Measurements from ENCODE around the gene CD36.
A peak's percentile ranks its signal among the peaks of the same experiment; 100 is the strongest.

CD36 gene

DNA sequence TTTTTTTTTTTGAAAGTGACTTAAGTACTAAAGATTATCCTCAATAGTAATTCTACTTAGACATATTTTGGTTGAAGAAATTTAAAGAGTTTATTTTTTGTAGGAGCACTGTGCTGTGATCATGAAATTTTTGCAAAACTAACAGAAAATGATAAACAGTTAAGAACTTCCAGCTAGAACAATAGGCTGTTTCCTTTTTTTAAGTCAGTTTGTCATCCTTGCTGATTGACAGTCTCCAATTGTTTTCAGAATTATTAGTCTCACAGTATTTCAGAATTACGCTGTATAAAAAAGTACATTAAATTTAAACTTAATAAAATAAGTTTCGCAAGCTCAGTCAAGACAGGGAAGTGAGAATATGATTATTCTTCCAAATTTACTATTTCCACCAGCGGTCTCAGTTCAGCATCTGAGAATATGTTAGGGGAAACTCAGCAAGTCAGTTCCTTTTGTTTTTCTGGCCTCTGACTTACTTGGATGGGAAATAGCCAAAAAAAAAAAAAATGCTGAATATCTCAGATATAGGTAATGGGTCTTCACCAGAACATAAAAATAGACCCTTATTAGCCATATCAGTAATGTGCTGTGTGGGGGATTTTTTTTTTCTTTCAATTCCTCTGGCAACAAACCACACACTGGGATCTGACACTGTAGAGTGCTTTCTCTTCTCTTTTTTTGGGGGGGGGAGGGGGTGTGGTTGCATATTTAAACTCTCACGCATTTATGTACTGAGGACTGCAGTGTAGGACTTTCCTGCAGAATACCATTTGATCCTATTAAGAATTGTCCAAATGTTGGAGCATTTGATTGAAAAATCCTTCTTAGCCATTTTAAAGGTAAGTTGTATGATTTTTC, at the start of gene CD36:
Gene CD36 (plus strand): TSS at position 732 of the 855 bp plus-strand sequence. CDS start 8,099 bp downstream, outside the sequence.
- DNase-seq (ENCODE audit: low read depth) = no peak

DNA sequence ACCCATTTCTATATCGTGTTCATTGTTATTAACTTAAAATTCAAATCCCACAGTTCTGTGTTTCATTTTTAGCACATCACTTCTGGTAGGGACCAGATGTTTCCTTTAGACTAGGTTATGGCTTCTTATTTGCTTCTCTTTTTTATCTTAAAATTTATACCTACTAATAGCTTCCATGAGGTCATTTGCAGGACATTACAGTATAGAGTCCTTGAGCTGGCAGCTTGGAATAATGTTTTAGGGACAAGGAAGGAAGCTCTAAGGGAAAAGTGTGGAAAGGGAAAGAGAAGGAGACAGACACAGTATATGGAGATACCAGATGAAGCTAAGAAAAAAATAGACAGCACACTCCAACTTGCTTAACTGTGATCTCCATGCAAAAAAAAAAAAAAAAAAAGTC, 48.8 kb upstream of the CD36 start:
- no peak for DNase-seq (ENCODE audit: low read depth)

GRCh38 chr7:80591654-80592053, 46.8 kb upstream of the CD36 start:
- DNase-seq (ENCODE audit: low read depth) = no peak

DNA sequence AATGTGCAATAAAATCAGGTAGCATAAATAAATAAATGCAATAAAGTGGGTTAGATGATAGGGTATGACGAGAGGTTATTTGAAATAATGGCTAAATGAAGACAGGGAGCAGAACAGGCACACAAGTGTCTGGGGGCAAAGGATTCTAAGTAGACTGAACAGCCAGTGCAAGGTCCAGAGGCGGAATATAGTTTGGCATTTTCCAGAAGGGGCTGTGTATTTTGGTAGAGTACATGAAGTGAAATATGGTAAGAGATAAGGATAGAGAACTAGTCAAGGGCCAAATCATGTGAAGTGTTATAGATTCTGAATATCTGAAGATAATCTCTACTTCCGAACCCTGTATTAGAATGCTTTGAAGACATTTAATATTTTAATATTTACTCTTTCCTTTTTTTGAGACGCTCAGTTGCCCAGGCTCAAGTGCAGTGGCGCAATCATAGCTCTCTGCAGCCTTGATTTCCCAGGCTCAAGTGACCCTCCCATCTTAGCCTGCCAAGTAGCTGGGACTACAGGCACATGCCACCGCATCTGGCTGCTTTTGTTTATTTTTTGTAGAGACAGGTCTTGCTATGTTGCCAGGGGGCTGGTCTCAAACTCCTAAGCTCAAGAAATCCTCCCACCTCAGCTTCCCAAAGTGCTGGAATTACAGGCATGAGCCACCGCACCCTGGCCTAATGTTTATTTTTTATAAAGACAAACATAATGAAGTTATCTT, 44.4 kb upstream of the CD36 start:
- no peak for DNase-seq (ENCODE audit: low read depth)

DNA sequence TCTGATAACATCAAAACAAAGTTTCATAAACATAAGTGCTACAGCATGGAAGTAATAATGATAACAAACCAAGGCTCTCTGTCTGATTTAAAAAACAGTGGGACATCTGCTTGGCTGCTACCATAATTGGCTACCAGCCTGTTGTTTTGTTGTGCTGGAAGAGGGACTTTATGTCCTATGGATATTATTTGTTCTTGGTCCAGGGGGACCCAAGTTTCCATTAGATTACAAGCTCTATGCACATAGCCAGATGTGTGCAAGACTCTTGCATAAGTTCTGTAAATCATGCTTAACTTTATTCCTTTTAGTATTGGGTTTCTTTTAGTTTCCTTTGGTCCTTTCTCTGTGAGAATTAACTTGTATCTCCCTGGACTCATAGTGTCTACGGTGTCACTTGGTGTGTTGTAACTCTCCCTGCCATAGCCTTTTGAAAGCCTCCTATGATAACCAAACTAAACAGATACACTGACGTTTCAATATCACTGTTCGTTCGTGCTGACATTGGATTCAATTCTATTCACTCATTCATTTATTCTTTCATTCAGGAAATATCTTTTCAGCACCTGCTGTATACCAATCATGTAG, 41.4 kb upstream of the CD36 start:
- DNase-seq (ENCODE audit: low read depth) = no peak

DNA sequence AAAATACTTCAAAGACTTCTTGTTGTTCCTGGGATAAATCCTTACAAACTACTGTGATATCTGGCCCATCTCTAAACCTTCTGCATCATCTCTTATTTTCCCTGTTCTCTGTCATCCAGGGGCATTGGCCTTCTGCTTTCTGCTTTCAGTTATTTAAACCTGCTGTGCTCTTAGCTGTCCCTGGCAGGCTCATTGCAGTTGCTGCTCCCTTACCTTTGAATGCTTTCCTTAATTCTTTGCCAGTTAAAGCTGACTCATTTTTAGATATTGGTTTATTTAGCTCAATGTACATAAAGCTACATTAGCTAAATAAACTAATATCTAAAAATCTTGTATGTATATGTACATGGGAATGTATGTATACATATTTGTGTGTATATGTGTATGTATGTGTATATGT, 40.6 kb upstream of the CD36 start:
- DNase-seq (ENCODE audit: low read depth) = no peak

GRCh38 chr7:80600046-80600445, 38.4 kb upstream of the CD36 start:
- no peak for DNase-seq (ENCODE audit: low read depth)

DNA sequence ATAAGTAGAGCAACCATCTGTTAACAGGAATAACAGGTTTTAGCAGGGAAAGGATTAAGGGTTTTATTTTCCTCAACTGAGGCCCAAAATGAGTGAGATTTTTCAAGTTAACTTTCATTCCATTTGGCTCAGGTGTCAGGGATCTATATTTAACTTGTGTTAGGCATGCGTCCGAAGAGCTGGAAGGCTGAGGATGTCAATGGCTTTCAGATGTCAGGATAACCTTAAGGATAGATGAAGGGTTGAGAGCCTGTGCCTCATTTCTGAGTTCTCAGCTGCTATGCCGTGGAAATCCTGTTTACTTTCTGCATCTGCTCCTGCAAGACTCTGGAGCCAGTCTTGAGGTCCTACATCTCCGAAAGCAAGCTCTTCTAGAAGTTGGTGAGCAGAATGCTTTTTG, 36.4 kb upstream of the CD36 start:
- DNase-seq (ENCODE audit: low read depth) = no peak

DNA sequence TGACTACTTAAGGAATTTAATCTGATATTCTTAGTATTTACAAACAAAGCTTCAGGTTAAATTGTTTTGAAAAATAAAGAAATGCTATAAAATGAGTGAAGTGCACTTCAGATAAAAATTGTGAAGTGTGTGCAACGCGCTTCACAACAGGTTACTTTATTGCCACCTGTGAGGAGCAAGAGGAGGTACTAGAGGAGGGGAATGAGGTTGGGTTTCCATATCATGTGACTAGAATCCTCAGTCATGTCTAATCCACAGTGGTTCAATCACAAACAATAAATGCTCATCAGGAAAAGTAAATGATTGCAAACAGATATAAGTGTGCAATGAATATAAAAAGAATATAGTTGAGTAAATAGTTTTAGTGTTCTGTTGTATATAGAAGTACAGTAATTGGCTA, 34.5 kb upstream of the CD36 start:
- no peak for DNase-seq (ENCODE audit: low read depth)

DNA sequence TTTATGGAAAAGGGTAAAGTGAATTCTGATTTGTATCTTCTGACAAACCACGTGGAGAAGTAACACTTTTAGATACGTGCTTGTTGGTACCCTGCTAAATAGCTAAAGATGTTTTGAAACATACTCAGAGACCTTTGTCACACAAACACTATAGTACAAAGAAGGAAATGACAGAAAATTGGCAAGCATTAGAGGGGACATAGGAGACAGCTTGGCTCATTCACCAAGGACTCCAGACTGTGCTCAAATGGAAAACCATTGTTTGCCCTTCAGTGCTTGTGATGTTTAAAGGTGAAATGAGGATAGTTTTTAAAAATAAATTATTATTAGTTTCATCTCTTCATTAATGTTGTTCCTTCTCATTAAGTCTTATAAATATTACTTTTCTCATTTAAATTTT, 34.0 kb upstream of the CD36 start:
- no peak for DNase-seq (ENCODE audit: low read depth)

DNA sequence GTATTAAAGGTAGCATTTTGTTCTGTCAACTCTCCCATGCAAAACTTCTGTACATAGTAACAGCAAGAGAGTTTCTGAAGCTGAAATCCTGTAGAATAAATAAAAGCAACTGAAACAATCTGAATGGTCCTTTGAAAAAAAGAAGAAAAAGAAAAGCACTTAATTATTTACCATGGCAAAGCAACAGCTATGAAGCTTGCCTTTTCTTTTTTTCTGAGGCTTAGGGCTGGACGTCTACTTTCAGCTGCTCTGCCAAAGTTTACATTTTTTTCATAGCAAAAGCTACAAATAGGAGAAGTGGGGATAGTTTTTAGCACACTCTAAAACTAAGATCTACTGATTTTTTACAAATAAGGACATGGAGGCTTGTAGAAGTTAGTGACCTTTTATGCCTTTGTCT, 31.3 kb upstream of the CD36 start:
- no peak for DNase-seq (ENCODE audit: low read depth)

- DNase-seq (ENCODE audit: low read depth) = no peak
Measured at GRCh38 chr7:80608336-80608735, 30.1 kb upstream of the CD36 start.

DNA sequence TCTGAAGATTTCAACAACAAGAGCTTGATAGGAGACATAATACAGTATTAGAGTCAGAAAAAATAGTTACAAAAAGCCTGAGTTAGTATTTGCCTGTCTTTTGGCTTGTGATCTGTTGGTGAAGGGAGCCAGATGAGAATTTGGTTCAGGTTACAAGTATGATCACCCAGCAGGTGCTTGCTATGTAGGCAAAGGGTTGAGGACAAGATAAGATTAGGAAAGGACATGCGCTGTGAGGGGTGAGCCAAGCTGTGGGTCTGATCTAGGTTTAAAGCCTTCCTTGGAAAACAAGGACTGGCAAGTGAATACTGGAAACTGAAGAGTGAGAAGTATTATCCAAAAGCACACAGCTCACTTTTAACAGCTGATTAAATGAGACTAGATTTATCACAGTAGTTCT, 28.7 kb upstream of the CD36 start:
- DNase-seq (ENCODE audit: low read depth) = no peak

GRCh38 chr7:80611353-80611752, 27.1 kb upstream of the CD36 start:
- no peak for DNase-seq (ENCODE audit: low read depth)

DNA sequence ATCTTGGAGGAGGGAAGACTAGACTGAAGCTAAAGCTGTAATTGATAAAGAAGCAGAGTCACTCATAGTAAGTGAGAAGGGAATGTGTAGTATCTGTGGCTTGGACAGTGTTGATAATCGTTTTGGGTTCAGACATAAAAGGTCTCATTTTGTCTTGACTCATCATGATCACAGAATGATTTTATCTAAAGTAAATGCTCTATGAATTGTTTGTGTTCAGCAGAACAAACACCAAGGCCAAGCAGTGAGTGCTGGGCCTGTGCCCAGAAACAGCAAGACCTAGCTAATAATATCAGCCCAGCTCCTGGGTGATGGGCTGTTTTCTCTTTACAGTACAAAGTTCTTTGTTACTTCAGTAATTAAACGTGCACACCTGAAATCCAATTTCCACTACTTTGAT, 26.7 kb upstream of the CD36 start:
- DNase-seq (ENCODE audit: low read depth) = peak; percentile 15

- DNase-seq (ENCODE audit: low read depth) = no peak
Measured at GRCh38 chr7:80612880-80613279, 25.6 kb upstream of the CD36 start.

DNA sequence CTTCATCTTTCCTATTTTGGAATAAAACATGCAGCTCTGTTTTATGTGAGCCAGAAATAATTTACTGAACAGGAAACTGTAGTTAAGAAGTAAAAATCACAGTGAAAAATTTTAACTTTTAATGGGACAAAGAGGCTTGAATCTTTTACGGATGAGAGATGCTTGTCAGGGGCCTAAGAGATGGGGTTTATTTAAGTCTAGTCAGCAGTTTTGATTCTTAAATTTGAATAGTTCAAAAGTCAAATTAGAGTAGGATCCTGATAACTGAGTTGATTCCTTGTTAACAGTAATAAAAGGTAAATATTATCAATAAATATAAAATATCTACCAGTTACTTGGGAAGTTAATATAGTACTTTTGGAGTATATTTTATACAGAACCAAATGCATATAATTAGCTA, 24.9 kb upstream of the CD36 start:
- DNase-seq (ENCODE audit: low read depth) = no peak

DNA sequence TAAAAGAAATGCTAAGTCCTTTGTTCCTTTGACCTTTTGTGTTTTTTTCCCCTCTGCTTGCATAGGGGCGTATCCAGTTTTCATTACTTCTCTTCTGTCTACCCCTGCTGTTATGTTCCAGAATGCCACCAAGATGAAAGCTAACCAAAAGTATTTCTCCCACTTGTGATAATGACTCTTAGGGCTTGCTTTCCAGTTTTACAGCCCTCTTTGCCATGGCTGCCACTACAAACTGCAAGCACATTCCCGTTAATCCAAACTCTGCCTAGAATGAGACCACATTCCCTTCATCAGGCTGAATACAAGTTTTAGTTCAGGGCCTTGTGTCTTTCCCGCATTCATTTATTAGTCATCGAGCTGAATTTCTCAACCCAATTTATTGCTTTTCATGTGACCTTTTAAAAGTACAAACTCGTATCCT, 23.6 kb upstream of the CD36 start:
- peak; percentile 44 for DNase-seq (ENCODE audit: low read depth)

GRCh38 chr7:80618096-80618495, 20.3 kb upstream of the CD36 start:
- DNase-seq (ENCODE audit: low read depth) = no peak

GRCh38 chr7:80619741-80620140, 18.7 kb upstream of the CD36 start:
- no peak for DNase-seq (ENCODE audit: low read depth)

GRCh38 chr7:80622541-80622940, 15.9 kb upstream of the CD36 start:
- DNase-seq (ENCODE audit: low read depth) = no peak

DNA sequence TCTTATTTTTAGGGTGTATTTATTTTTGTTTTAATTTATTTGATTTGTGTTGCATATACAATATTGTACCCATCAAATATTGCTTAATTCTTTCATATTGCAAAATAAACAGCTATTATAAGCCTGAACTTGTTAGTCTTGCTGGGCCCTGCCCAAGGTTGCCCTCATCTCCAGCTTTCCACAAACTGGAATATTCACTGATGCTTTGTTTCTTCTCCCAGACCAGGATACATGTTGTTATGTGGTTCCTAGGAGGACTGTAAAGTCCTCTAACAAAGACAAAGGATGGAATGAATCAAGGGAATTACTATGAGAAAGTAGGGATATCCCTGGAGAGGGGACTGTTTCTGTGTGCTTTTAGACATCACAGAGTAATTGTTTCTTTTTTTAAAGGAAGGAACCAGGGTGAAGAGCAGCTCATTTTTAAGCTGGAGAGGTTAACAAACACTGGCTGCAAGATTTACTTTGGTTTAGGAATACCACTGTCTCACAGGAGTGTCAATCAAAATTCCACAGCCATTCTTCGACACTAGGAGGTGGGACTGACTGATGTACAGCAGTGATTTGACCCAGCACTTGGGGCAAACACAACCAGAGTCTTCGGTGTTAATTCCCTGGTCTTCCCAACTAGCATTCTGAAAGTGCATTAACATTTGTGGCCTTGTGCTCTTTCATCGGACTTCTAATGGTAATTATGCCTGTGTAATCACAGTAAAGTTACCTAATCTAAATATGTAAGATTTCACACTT, 14.8 kb upstream of the CD36 start:
- no peak for DNase-seq (ENCODE audit: low read depth)
